ENCODE data around the gene TLE1.

DNA sequence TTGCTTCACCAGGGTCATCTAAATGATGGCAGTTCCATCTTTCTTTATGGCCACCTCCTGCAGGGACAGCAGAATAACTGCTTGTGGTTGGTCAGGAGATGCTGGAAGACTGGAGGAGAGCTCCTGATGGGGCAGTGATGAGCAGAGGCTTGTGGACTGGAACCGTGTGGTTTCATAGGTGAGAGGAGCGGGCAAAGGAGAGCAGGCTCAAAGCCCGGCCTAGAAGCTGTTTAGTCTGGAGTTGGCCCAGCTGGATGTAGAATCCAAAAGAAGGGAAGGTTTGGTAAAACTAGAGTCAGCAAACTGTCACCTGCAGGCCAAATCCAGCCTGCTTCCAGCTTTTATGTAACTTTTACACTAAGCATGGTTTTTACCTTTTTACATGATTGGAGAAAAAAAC is 32.9 kb upstream of the TLE1 start:
- TF ChIP-seq, protein P1, sequence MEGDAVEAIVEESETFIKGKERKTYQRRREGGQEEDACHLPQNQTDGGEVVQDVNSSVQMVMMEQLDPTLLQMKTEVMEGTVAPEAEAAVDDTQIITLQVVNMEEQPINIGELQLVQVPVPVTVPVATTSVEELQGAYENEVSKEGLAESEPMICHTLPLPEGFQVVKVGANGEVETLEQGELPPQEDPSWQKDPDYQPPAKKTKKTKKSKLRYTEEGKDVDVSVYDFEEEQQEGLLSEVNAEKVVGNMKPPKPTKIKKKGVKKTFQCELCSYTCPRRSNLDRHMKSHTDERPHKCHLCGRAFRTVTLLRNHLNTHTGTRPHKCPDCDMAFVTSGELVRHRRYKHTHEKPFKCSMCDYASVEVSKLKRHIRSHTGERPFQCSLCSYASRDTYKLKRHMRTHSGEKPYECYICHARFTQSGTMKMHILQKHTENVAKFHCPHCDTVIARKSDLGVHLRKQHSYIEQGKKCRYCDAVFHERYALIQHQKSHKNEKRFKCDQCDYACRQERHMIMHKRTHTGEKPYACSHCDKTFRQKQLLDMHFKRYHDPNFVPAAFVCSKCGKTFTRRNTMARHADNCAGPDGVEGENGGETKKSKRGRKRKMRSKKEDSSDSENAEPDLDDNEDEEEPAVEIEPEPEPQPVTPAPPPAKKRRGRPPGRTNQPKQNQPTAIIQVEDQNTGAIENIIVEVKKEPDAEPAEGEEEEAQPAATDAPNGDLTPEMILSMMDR (IDR thresholded peaks at IDR 0.05), result no peak
- no peak for TF ChIP-seq POLR2A (IDR thresholded peaks at IDR 0.05)
